Skeletal muscle satellite cell (primary cell): ENCODE results near the gene CITED4.

Experiments
- H3K27me3 ChIP-seq: 2 replicates; pipeline ENCODE4 v1.7.0; 2013; ENCODE audit warnings: low read length; ENCODE audit not compliant: control insufficient read depth, insufficient read depth
- H3K36me3 ChIP-seq: 2 replicates; pipeline ENCODE4 v1.7.0; 2013; ENCODE audit warnings: mild to moderate bottlenecking, control low read depth, low read length; ENCODE audit not compliant: insufficient read depth
- H3K4me1 ChIP-seq: 2 replicates; pipeline ENCODE4 v1.7.0; 2013; ENCODE audit warnings: low read length; ENCODE audit not compliant: control insufficient read depth, insufficient read depth
- H3K4me2 ChIP-seq: 2 replicates; pipeline ENCODE4 v1.7.0; 2013; ENCODE audit warnings: mild to moderate bottlenecking, low read length
- H3K4me3 ChIP-seq: 2 replicates; pipeline ENCODE4 v1.7.0; 2013; ENCODE audit warnings: low read length
- H3K9ac ChIP-seq: 2 replicates; pipeline ENCODE4 v1.7.0; 2013; ENCODE audit warnings: mild to moderate bottlenecking, low read depth, low read length, moderate library complexity
- H3K9me3 ChIP-seq: replicated peaks from 2 replicates; pipeline ENCODE4 v1.7.0; 2013; ENCODE audit warnings: mild to moderate bottlenecking, control low read depth, low read length

The CITED4 gene

GRCh38 chr1:40825435-40825788 is 36.8 kb downstream of the CITED4 start:
- Histone ChIP-seq H3K9ac (no peak overlapping the region), H3K27me3 (peaks cover 5% of the 10 kb centered on the region), H3K4me3 (no peak overlapping the region)

GRCh38 chr1:40824591-40825434 is 37.4 kb downstream of the CITED4 start:
- peaks cover 20% of the 10 kb centered on the region for H3K4me1 ChIP-seq
- no peaks in the 10 kb centered on the region for H3K36me3 ChIP-seq
- H3K27me3 ChIP-seq: peaks cover 5% of the 10 kb centered on the region
- H3K4me2 ChIP-seq: peak overlapping the region; percentile 1
- no peaks in the 10 kb centered on the region for H3K9me3 ChIP-seq
- H3K9ac ChIP-seq: no peak overlapping the region
- no peak overlapping the region for H3K4me3 ChIP-seq

More at GRCh38 chr1:40825435-40825788, 36.8 kb downstream of the CITED4 start:
- H3K4me2 ChIP-seq: no peak overlapping the region
- no peaks in the 10 kb centered on the region for H3K36me3 ChIP-seq
- no peaks in the 10 kb centered on the region for H3K9me3 ChIP-seq
- H3K4me1 ChIP-seq: peaks cover 20% of the 10 kb centered on the region

GRCh38 chr1:40823983-40824382 is 38.2 kb downstream of the CITED4 start:
- Histone ChIP-seq H3K27me3 (peaks cover 2% of the 10 kb centered on the region), H3K4me2 (no peak overlapping the region), H3K9me3 (no peaks in the 10 kb centered on the region), H3K9ac (no peak overlapping the region), H3K4me3 (no peak overlapping the region), H3K36me3 (no peaks in the 10 kb centered on the region), H3K4me1 (peaks cover 20% of the 10 kb centered on the region)

GRCh38 chr1:40823345-40823744 is 38.8 kb downstream of the CITED4 start:
- no peak overlapping the region for H3K4me3 ChIP-seq
- H3K9ac ChIP-seq: no peak overlapping the region
- H3K4me1 ChIP-seq: peaks cover 20% of the 10 kb centered on the region
- H3K9me3 ChIP-seq: no peaks in the 10 kb centered on the region
- no peak overlapping the region for H3K4me2 ChIP-seq
- H3K27me3 ChIP-seq: no peaks in the 10 kb centered on the region
- no peaks in the 10 kb centered on the region for H3K36me3 ChIP-seq

- no peaks in the 10 kb centered on the region for H3K9me3 ChIP-seq
- no peak overlapping the region for H3K4me3 ChIP-seq
- H3K27me3 ChIP-seq: peaks cover under 1% of the 10 kb centered on the region
- no peak overlapping the region for H3K9ac ChIP-seq
- H3K4me1 ChIP-seq: peaks cover 20% of the 10 kb centered on the region
- no peaks in the 10 kb centered on the region for H3K36me3 ChIP-seq
- H3K4me2 ChIP-seq: no peak overlapping the region
Measured at GRCh38 chr1:40822890-40823289, 39.3 kb downstream of the CITED4 start.

- Histone ChIP-seq H3K4me1 (peaks cover 20% of the 10 kb centered on the region), H3K4me3 (no peak overlapping the region), H3K9ac (no peak overlapping the region), H3K36me3 (no peaks in the 10 kb centered on the region), H3K27me3 (peaks cover 8% of the 10 kb centered on the region), H3K9me3 (no peaks in the 10 kb centered on the region), H3K4me2 (no peak overlapping the region)
Measured at GRCh38 chr1:40820911-40821693, 41.1 kb downstream of the CITED4 start.

GRCh38 chr1:40820251-40820797 is 41.8 kb downstream of the CITED4 start:
- peaks cover 10% of the 10 kb centered on the region for H3K27me3 ChIP-seq
- no peaks in the 10 kb centered on the region for H3K9me3 ChIP-seq
- no peak overlapping the region for H3K9ac ChIP-seq
- no peaks in the 10 kb centered on the region for H3K36me3 ChIP-seq
- peaks cover 18% of the 10 kb centered on the region for H3K4me1 ChIP-seq
- no peak overlapping the region for H3K4me3 ChIP-seq
- no peak overlapping the region for H3K4me2 ChIP-seq

GRCh38 chr1:40819101-40819500 is 43.1 kb downstream of the CITED4 start:
- no peaks in the 10 kb centered on the region for H3K9me3 ChIP-seq
- H3K9ac ChIP-seq: no peak overlapping the region
- H3K36me3 ChIP-seq: no peaks in the 10 kb centered on the region
- H3K4me2 ChIP-seq: no peak overlapping the region
- no peak overlapping the region for H3K4me3 ChIP-seq
- H3K27me3 ChIP-seq: peaks cover 12% of the 10 kb centered on the region
- peaks cover 8% of the 10 kb centered on the region for H3K4me1 ChIP-seq

GRCh38 chr1:40818264-40818961 is 43.8 kb downstream of the CITED4 start:
- Histone ChIP-seq H3K4me1 (peaks cover 8% of the 10 kb centered on the region), H3K9me3 (no peaks in the 10 kb centered on the region), H3K4me3 (no peak overlapping the region), H3K36me3 (no peaks in the 10 kb centered on the region), H3K27me3 (peaks cover 12% of the 10 kb centered on the region), H3K4me2 (no peak overlapping the region), H3K9ac (no peak overlapping the region)

- Histone ChIP-seq H3K9me3 (no peaks in the 10 kb centered on the region), H3K9ac (no peak overlapping the region), H3K4me1 (peaks cover 8% of the 10 kb centered on the region), H3K27me3 (peaks cover 18% of the 10 kb centered on the region), H3K36me3 (no peaks in the 10 kb centered on the region), H3K4me2 (no peak overlapping the region), H3K4me3 (no peak overlapping the region)
Measured at GRCh38 chr1:40817791-40818263, 44.3 kb downstream of the CITED4 start.

GRCh38 chr1:40815420-40815819 is 46.7 kb downstream of the CITED4 start:
- H3K4me2 ChIP-seq: no peak overlapping the region
- H3K4me3 ChIP-seq: no peak overlapping the region
- H3K27me3 ChIP-seq: peaks cover 42% of the 10 kb centered on the region
- H3K9ac ChIP-seq: no peak overlapping the region
- H3K4me1 ChIP-seq: no peaks in the 10 kb centered on the region
- no peaks in the 10 kb centered on the region for H3K9me3 ChIP-seq
- H3K36me3 ChIP-seq: no peaks in the 10 kb centered on the region
